H9 (cell line): ENCODE measurements around the gene AGTPBP1. TPM values are rescaled to one million over a fixed set of nuclear protein-coding genes. Genes with fewer than 3 reads are reported as not detected.

ENCODE experiments used
- DNase-seq: peaks from one replicate; pipeline ENCODE4 v3.0.0-alpha.2; 2017
- H2AFZ ChIP-seq: one replicate; pipeline ENCODE4 v1.6.1; 2013; ENCODE audit warnings: mild to moderate bottlenecking, low read length, control low read depth, moderate library complexity
- H2AK5ac ChIP-seq: 2 replicates; pipeline ENCODE4 v1.6.1; 2013; ENCODE audit warnings: low read length, control low read depth, mixed read lengths; ENCODE audit not compliant: insufficient read length
- H2BK120ac ChIP-seq: one replicate; pipeline ENCODE4 v1.6.1; 2013; ENCODE audit warnings: low read depth, mild to moderate bottlenecking, low read length, control low read depth, inconsistent platforms; ENCODE audit not compliant: poor library complexity, severe bottlenecking
- H2BK12ac ChIP-seq: 2 replicates; pipeline ENCODE4 v1.6.1; 2013; ENCODE audit warnings: low read length, control low read depth, mixed read lengths, low read depth; ENCODE audit not compliant: insufficient read length
- H2BK15ac ChIP-seq: 2 replicates; pipeline ENCODE4 v1.6.1; 2013; ENCODE audit warnings: low read depth, low read length, control low read depth
- H2BK20ac ChIP-seq: one replicate; pipeline ENCODE4 v1.6.1; 2013; ENCODE audit warnings: low read depth, mild to moderate bottlenecking, low read length, control low read depth, inconsistent platforms; ENCODE audit not compliant: poor library complexity, severe bottlenecking
- H2BK5ac ChIP-seq: 2 replicates; pipeline ENCODE4 v1.6.1; 2013; ENCODE audit warnings: low read length, control low read depth, mixed read lengths; ENCODE audit not compliant: insufficient read length
- H3K14ac ChIP-seq: 2 replicates; pipeline ENCODE4 v1.6.1; 2013; ENCODE audit warnings: low read length, control low read depth; ENCODE audit not compliant: insufficient read depth
- H3K18ac ChIP-seq: 2 replicates; pipeline ENCODE4 v1.6.1; 2013; ENCODE audit warnings: low read depth, mild to moderate bottlenecking, mixed read lengths, low read length, control low read depth; ENCODE audit not compliant: insufficient read length
- H3K23ac ChIP-seq: 2 replicates; pipeline ENCODE4 v1.6.1; 2013; ENCODE audit warnings: low read length, control low read depth, mixed read lengths, low read depth; ENCODE audit not compliant: insufficient read length
- H3K23me2 ChIP-seq: 2 replicates; pipeline ENCODE4 v1.6.1; 2013; ENCODE audit warnings: low read depth, mild to moderate bottlenecking, mixed read lengths, low read length, control low read depth; ENCODE audit not compliant: insufficient read length, poor library complexity, severe bottlenecking
- H3K27ac ChIP-seq: 2 replicates; pipeline ENCODE4 v1.5.1; 2013; ENCODE audit warnings: low read length, control low read depth, mixed read lengths, low read depth; ENCODE audit not compliant: insufficient read length
- H3K27me3 ChIP-seq: 2 replicates; pipeline ENCODE4 v1.6.1; 2013; ENCODE audit warnings: low read length, control low read depth, inconsistent platforms; ENCODE audit not compliant: insufficient read depth
- H3K4ac ChIP-seq: 2 replicates; pipeline ENCODE4 v1.6.1; 2013; ENCODE audit warnings: low read depth, mild to moderate bottlenecking, control low read depth, inconsistent platforms, low read length, moderate library complexity
- H3K4me1 ChIP-seq: 2 replicates; pipeline ENCODE4 v1.6.1; 2013; ENCODE audit warnings: low read length, control low read depth, inconsistent platforms; ENCODE audit not compliant: insufficient read depth
- H3K4me2 ChIP-seq: 2 replicates; pipeline ENCODE4 v1.6.1; 2013; ENCODE audit warnings: low read length, control low read depth, mixed read lengths; ENCODE audit not compliant: insufficient read length, insufficient read depth
- H3K56ac ChIP-seq: 2 replicates; pipeline ENCODE4 v1.6.1; 2013; ENCODE audit warnings: low read depth, mild to moderate bottlenecking, mixed read lengths, low read length, control low read depth; ENCODE audit not compliant: insufficient read length
- H3K79me1 ChIP-seq: 2 replicates; pipeline ENCODE4 v1.6.1; 2013; ENCODE audit warnings: low read depth, mild to moderate bottlenecking, moderate library complexity, low read length, control low read depth, inconsistent platforms; ENCODE audit not compliant: insufficient read depth, poor library complexity, severe bottlenecking
- H3K79me2 ChIP-seq: 2 replicates; pipeline ENCODE4 v1.6.1; 2013; ENCODE audit warnings: low read length, control low read depth, inconsistent platforms; ENCODE audit not compliant: insufficient read depth
- H3K9ac ChIP-seq: 2 replicates; pipeline ENCODE4 v1.6.1; 2013; ENCODE audit warnings: low read length, control low read depth, mixed read lengths; ENCODE audit not compliant: insufficient read length; ENCODE audit errors: extremely low read depth
- H3K9me3 ChIP-seq: one replicate; pipeline ENCODE4 v1.6.1; 2013; ENCODE audit warnings: low read depth, low read length, inconsistent platforms; ENCODE audit not compliant: control insufficient read depth
- H3T11ph ChIP-seq: one replicate; pipeline ENCODE4 v1.6.1; 2013; ENCODE audit warnings: mild to moderate bottlenecking, low read length, control low read depth, inconsistent platforms
- H4K20me1 ChIP-seq: one replicate; pipeline ENCODE4 v1.6.1; 2013; ENCODE audit not compliant: control insufficient read depth, insufficient read length, insufficient read depth
- H4K5ac ChIP-seq: 2 replicates; pipeline ENCODE4 v1.6.1; 2013; ENCODE audit warnings: low read depth, mild to moderate bottlenecking, mixed read lengths, low read length, control low read depth; ENCODE audit not compliant: insufficient read length
- H4K8ac ChIP-seq: replicated peaks from 2 replicates; pipeline ENCODE4 v1.6.1; 2013; ENCODE audit warnings: low read length, control low read depth, mixed read lengths, low read depth; ENCODE audit not compliant: insufficient read length
- H4K91ac ChIP-seq: 2 replicates; pipeline ENCODE4 v1.6.1; 2013; ENCODE audit warnings: low read depth, mild to moderate bottlenecking, moderate library complexity, mixed read lengths, low read length, control low read depth; ENCODE audit not compliant: insufficient read length
- H3K27ac Mint-ChIP-seq, 3 experiments: 2 replicates in 2 of 3; 3 replicates in 1 of 3; pipeline ENCODE4 v1.8.0; 2020 to 2021; ENCODE audit warnings: mixed read lengths in 3 of 3, mild to moderate bottlenecking in 1 of 3, moderate library complexity in 1 of 3
- H3K27me3 Mint-ChIP-seq: 2 replicates; pipeline ENCODE4 v1.8.0; 2021; ENCODE audit warnings: low read depth, mild to moderate bottlenecking, moderate library complexity, mixed read lengths
- H3K36me3 Mint-ChIP-seq, 3 experiments: 2 replicates in 2 of 3; 3 replicates in 1 of 3; pipeline ENCODE4 v1.8.0; 2020 to 2021; ENCODE audit warnings: low read depth in 3 of 3, mixed read lengths in 3 of 3; ENCODE audit not compliant: insufficient read depth in 1 of 3
- H3K4me1 Mint-ChIP-seq, 2 experiments: 2 replicates each; pipeline ENCODE4 v1.8.0; 2020; ENCODE audit warnings: mixed read lengths in 2 of 2
- H3K4me3 Mint-ChIP-seq, 2 experiments: 2 replicates in 1 of 2; 3 replicates in 1 of 2; pipeline ENCODE4 v1.8.0; 2020 to 2021; ENCODE audit warnings: mild to moderate bottlenecking in 2 of 2, mixed read lengths in 2 of 2, moderate library complexity in 1 of 2
- H3K9me3 Mint-ChIP-seq, 2 experiments: 2 replicates in 1 of 2; 3 replicates in 1 of 2; pipeline ENCODE4 v1.8.0; 2020; ENCODE audit warnings: mild to moderate bottlenecking in 2 of 2, mixed read lengths in 2 of 2, moderate library complexity in 1 of 2
- CTCF ChIP-seq: fragments of 200-600 bp; sonication (generic); conservative IDR thresholded peaks from 3 replicates; pipeline ENCODE4 v1.8.0; 2021; ENCODE audit warnings: antibody characterized with exemption, mild to moderate bottlenecking
- WGBS: extraction: QIAGEN DNeasy Blood & Tissue Kit; methylation state at CpG from one replicate; pipeline ENCODE4 v1.1.7; 2013; ENCODE audit warnings: missing lambda C conversion rate, low lambda C conversion rate, mixed read lengths; ENCODE audit not compliant: insufficient read length; ENCODE audit errors: extremely low coverage; 5-methylcytosine and 5-hydroxymethylcytosine counted together
- total RNA-seq: library from RNA; stranded (reverse); gene quantifications from 2 replicates; pipeline ENCODE4 v1.2.1, GENCODE V29; 2021

The AGTPBP1 gene
- total RNA-seq, 1 experiment from 2014 or later, result 53.1 TPM

GRCh38 chr9:85594316-85594715 is 147.4 kb downstream of the AGTPBP1 start:
- no peak overlapping the region for H3K9ac ChIP-seq
- H3K4me2 ChIP-seq, result no peak overlapping the region
- H4K8ac ChIP-seq, result no peak overlapping the region
- no peaks in the 10 kb centered on the region for H3K79me1 ChIP-seq
- H2BK15ac ChIP-seq, result no peak overlapping the region
- no peak overlapping the region for H3T11ph ChIP-seq
- H2AFZ ChIP-seq, result no peak overlapping the region
- H2BK120ac ChIP-seq, result no peak overlapping the region
- Mint-ChIP-seq H3K27ac (no peak overlapping the region), H3K4me3 (no peak overlapping the region), H3K9me3 (no peaks in the 10 kb centered on the region), H3K4me1 (peaks cover 11 to 12% of the 10 kb centered on the region in 2 experiments), H3K27me3 (no peaks in the 10 kb centered on the region), H3K36me3 (no peaks in the 10 kb centered on the region; a peak in 1 of 7 replicates)
- DNase-seq, result no peak
- H4K91ac ChIP-seq, result no peak overlapping the region
- H3K14ac ChIP-seq, result no peak overlapping the region
- no CpG with 5 or more reads among the region's 3 CpGs for WGBS
- H2BK20ac ChIP-seq, result no peak overlapping the region
- no peak for TF ChIP-seq CTCF
- H3K4me1 ChIP-seq, result no peaks in the 10 kb centered on the region
- no peaks in the 10 kb centered on the region for H3K79me2 ChIP-seq
- H3K27ac ChIP-seq, result no peak overlapping the region
- no peak overlapping the region for H3K23ac ChIP-seq
- H2AK5ac ChIP-seq, result no peak overlapping the region
- no peaks in the 10 kb centered on the region for H4K20me1 ChIP-seq
- no peak overlapping the region for H2BK5ac ChIP-seq
- H3K23me2 ChIP-seq, result no peaks in the 10 kb centered on the region
- no peak overlapping the region for H3K4ac ChIP-seq
- no peaks in the 10 kb centered on the region for H3K27me3 ChIP-seq
- no peak overlapping the region for H3K18ac ChIP-seq
- no peak overlapping the region for H4K5ac ChIP-seq
- no peak overlapping the region for H3K56ac ChIP-seq
- no peak overlapping the region for H2BK12ac ChIP-seq
- H3K9me3 ChIP-seq, result no peaks in the 10 kb centered on the region
